ENCODE results near the gene ARHGAP24. TPM values are rescaled to one million over a fixed set of nuclear protein-coding genes. Genes with fewer than 3 reads are reported as not detected.
"Not testable (repeated sequence)": the region's sequence is repeated elsewhere in the genome, so short reads cannot be mapped to it uniquely, and the experiment has no call there.

ARHGAP24 gene
- polyA plus RNA-seq, 1 donor = 110 TPM

DNA sequence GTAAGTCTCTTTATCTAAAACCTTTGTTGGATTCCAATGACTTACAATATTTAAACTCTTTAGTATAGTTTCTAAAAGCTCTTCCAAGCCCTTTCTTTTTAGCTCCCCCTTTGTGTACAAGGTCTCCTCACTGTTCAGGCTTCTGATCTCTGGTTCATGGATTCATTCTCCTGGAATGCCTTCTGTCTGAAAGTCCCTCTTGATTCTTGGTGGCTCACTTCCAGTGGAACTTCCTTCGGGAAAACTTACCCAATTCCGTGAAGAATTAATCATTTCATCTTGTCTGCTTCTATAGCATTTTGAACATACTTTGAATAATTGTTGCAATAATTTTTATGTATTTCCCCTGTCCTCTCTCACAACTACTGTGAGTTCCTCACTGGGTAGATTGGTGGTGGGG is 3.6 kb downstream of the ARHGAP24 start:
- DNase-seq = no peak

DNA sequence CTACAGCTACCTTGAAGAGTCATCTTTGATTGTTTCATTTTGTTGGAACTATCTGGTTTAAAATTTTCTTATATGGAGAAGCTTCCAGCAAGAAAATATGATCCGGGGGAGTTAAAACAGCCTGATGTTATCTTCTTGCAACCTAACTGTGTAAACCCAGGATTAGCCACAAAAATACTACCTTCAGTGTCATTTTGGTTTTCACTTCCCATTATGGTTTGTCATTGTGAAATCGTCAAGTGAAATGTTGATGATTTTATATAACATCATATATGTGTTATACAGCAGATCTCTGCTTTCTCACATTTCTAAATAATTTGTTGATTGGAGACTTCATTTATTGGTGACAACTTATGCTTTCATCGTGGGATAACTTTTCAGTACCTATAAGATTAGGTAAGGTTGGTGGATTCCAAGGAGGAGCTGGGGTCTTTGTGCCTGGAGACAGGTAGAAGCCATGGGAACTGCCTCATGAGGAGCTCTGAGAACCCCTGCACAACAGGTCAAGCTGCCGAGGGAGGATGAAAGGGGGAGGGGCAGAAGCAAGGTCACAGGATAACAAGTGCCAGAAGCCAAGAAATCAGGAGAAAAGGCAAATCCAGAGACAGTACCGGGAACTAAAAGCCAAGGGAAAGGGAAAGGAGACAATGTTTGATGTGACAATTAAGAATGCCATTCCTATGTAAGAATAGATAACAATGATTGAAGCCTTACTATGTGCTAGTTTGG is 7.2 kb downstream of the ARHGAP24 start:
- DNase-seq = no peak

DNA sequence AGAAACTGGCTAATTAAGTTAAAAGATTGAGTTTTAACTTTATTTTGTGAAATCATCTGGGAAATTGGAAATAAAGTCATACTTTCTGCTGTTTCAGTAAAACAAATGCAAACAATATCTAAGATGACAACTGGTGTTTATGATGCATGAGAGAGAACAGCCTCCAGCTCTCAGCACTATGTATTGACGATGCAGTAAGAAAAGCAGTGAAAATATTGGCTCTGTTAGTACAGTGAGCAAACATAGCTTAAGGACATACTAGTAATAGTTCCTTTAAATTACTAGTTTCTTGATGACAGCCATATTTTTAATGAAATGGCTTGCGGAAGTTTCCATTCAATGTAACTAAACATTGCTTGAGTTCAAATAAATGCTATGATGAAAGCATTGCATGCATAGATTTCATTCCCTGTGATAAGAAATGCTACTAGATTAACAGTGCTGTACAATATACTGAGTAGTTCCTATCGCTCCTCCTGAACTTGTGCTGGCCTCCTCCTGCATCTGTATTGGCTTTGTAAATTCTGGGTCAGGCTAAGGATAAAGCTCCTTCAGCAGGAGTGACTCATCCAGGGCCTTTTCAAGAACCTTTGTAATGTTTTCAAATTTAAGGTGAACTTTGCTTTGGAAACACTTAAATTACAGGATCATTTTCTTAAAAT is 11.6 kb downstream of the ARHGAP24 start:
- no peak for DNase-seq

DNA sequence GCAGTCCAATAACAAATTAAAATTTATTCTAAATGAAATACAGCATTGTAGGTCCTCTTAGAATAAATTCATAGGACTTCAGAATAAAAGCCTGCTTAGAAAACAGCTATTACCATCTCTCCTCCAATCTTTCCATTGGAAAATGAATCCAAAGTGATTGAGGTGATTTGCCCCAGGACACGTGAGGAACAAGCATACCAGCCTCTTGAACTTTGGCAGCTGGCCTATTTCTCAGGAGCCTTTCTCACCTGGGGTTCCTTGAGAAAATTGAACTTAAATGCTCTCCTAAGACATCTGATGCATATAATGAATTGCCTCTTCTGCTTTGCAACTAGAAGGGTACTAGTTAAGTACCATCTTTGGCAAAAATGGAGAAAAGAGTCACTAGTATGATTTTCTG is 13.5 kb downstream of the ARHGAP24 start:
- no peak for DNase-seq

DNA sequence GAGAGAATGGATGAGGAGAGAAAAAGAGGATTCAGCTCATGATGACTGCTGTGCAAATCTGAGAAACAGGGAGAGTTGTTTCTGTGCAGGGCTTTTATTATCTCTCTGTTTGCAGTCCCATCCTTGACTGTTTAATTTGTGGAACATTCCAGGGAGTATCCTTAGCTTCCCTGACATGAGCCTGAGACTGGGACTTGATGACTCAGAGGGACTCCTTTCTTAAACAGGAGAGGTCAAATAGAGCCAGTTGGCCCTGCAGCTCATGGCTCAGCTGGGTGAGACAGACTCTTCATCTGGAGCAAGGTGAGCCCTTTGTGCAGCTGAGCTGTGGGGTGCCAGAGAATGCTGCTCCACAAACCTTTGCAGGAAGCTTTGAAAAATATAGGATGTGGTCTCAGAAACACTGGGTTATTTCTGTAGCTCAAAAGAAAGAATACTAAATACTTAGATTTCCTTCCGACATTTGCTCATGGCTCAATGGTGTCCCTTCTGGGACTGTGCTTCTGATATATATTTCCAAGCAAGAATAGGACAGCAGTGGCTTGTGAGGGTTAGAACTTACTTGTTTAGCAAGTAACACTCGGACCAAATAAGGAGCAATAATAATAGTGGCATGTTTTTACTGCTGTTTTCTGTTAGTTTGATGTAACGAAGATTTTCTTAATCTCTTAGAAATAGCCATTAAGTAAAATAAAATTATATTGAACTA is 14.5 kb downstream of the ARHGAP24 start:
- no peak for DNase-seq

DNA sequence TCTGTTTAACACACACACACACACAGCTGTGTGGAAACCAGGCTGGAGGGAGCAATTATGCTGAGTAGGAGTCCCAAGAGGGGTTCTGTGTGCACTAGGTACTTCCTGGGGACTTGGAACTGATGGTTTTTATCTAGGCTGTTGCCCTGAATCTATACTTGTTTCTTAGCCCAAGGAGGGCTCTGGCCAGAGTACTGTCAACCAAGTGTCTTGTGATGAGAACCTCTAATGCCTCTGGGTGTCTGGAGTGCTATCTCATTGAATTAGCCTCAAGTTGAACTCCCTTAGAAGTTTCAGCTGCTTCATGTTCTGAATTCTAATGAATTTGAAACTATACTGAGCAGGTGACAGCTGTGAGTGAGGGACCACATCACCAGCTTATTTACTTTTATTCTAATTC is 16.6 kb downstream of the ARHGAP24 start:
- DNase-seq = no peak

DNA sequence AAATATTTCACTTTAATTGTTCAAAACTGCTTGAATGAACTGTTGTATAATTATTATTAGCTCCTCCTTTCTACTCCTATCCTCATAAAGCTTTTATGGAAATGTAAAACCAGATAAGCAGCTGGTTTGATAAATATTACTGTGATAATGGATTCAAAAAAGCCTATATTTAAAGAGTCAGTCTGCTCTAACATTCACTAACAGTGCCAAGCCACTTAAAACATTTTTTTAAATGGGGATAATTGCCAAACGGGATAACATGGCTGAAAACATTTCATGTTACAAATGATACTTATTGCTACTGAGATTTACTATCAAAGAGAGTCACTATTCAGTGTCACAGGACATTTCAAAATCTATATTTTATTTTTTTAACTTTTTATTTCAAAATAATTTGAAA is 17.4 kb downstream of the ARHGAP24 start:
- no peak for DNase-seq

DNA sequence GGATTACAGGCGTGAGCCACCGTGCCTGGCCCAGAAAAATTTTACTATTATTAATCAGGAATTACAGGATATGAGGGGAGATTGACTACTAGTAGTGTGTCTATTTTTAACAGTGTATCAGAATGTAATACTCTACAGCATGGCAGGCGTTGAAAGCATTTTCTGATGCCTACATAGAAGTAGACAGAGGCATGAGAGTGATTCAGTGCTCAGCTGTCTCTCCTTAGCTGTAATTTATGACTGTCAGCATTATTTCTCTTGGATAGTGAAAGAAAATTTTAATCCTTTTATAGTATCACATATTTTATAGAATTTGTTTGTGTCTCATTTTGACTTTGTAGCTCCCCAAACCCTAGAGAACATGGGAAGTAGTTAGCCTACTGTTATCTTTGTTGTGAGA is 20.7 kb downstream of the ARHGAP24 start:
- DNase-seq = no peak

DNA sequence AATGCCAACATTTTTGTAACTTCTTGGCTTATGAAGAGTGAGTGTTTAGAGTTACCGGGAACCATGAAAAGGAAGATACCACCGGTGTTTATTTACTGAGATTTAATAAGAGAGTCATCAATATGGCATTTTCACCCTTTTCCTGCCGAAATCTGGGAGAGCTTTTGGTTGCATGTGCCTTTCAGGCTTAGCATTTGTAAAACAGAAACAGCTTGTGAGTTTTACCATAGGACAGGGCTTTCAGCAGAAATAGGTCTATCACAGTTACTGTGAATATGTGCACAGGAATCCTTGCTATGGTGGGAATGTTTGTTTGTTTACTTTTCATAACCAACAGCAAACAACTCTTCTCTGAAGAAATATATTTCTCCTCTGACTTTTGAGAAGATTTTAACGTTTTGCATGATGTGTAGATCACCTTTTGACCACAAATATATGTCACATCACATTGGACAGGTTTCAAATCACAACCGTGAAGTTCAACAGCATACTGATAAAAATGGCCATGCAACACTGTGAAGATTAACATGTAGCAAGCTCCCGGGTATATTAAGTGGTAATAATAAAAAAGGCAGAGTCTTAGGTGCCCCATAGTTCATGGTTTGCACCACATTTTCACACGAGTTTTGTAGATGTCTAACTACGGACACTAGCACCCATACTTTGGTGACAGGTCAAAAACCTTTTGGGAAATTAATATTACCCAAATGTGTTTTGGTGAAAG is 21.3 kb downstream of the ARHGAP24 start:
- DNase-seq = no peak

DNA sequence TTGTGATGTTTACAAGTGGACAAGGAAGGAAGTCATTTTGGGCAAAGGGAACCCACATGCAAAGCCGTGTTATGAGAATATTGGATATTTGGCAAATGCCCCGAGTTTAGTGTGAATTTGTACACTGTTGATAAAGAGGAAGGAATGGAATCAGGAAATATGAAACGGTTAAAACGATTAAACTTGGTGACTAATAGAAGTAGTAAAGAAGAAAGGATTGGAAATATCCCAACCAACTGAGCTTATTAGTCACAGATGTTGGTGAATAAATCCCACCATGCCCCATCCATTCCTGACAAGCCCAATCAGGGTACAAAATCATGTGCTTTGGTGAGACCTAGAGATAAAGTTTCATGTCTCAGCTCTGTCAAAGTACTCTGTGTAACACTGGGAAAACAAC is 22.0 kb downstream of the ARHGAP24 start:
- no peak for DNase-seq

DNA sequence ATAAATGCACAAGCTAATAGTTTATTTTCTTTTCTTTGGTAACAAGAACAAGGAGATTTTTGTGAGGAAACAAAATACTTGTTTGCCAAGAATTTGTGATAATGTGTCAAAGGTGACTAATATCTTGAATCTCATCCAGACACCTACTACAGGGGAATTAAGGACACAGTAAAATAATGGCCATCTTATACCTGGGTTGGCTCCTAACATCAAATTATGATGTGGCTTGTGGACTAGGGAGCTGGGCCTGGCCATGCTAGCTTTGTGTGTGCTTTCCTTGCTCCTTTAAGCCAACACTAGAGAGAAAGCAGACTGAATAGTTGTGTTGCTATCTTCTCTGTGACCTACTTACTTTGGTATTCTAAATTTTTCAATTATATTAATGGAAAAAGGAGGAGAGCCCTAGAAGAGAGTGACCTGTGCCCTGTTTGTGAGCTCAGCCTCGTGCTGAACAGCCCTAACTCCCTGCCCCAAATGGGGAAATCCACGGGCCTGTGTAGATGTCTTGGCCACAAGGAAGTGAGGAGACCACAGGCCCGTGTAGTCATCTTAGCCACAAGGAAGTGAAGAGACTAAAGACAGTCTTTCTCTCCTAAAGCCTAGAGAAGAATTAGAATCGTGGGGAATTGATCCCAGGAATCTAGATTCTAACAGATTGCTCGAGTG is 23.3 kb downstream of the ARHGAP24 start:
- DNase-seq = no peak

DNA sequence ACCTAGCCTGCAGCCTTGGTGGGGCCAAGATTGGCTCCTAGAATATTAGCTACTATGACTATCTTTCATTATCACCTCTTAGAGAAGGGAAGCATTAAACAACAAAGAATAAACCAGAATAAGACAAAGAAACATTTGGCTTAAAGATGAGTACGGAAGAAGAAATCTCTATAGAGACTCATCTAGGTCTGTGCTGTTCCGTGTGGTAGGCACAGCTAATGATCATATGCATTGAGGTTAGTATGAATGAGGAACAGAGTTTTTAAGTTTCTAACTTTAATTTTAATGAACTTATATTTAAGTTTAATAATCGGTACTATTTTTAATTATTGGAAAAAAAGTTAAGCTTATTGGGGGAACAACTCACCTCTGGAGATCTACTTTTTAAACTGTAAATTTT is 24.6 kb downstream of the ARHGAP24 start:
- DNase-seq = no peak

DNA sequence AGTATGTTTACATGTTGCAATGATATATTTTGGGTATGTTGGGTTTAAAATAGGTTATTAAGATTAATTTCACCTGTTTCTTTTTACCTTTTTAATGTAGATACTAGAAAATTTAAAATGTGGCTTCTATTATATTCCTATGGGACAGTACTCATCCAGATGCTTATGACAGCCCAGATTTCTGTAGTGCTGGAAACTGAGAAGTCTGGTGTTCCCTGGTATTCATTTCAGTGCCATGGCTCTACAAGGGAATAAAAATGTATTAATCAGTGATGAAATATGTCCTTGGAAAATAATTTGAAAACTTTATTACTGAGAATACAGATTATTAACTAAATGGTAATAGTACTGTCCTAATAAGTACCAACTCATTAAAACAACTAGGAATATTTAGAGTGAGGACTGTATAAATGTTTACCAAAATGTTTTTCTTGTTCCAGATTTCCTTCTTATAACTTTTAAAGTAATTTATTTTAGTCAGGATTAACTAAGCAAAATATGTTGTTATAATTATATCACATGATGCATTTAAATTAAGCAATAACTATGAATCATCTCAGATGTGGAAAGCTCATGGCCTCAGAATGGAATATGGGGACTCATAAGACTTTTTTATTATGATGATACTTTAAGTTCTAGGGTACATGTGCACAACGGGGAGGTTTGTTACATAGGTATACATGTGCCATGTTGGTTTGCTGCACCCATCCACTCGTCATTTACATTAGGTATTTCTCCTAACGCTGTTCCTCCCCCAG is 25.3 kb downstream of the ARHGAP24 start:
- DNase-seq = no peak

DNA sequence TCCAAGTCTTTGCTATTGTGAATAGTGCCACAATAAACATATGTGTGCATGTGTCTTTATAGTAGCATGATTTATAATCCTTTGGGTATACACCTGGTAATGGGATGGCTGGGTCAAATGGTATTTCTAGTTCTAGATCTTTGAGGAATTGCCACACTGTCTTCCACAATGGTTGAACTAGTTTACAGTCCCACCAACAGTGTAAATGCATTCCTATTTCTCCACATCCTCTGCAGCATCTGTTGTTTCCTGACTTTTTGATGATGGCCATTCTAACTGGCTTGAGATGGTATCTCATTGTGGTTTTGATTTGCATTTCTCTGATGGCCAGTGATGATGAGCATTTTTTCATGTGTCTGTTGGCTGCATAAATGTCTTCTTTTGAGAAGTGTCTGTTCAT is 26.2 kb downstream of the ARHGAP24 start:
- not testable (repeated sequence) for DNase-seq

DNA sequence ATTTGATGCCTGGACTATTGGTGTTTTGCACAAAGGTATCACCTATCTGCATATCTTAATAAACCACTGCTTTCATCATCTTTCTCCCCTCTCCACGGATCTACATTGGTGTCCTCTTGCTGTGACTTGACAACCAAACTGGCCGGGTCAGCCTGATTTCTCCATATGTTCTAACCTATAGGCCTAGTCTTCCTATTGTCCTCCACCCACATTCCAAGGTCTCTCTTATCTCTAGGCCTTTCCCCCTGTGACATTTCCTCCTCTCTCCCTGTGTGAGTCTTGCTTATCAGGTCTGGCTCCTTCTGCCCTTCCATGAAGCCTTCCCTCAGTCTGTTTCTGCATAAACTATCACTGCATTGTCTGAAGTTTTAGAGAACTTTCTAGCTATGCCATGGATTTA is 33.7 kb downstream of the ARHGAP24 start:
- DNase-seq = no peak

DNA sequence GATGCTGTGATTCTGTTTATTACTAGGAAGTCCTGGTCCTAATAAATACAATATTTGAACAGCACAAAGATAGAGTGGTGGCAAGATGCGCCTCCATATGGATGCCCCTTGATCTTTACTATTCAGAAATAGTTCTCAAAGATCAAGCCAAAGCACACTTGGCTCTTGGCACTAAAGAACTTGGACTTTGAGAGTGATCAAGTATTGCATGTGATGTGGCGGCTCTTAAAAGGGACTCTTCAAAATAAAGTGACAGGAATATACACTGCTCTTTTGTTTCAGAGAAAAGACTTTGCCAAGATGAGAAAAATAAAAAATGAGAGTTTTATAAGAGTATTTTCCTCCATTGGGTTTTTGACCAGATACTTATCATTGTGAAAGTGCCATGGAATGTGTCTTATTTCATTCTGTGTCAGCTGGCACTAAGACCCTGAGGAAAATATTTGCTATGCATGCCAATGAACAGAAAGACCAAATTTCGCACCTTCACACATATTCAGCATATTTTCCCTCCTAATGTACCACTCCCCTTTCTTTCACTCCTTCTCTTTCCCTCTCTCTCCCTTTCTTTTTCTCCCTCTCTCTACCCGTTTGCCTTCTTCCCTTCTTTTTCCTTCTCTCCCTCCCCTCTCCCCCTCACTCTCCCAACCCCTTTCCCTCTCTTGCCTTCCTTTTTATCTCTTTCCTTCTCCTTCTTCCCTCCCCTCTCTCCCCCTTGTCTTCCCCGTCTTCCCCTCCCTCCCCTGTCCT is 35.1 kb downstream of the ARHGAP24 start:
- no peak for DNase-seq

DNA sequence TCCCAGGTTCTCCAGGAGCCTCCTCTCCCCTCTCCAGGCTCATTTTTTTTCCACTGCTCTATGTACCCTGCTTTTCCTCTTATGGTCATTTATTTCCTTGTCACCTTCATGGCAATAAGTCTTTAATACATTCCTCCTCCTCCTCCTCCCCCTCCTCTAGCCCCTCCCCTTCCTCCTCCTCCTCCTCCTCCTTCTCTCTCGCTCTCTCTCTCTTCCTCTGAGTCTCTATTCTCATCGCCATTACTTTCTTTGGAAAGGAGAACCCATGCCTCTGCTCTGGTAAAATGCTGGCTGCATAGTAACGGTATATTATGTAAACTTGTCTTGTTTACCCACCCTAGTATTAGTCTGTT is 35.7 kb downstream of the ARHGAP24 start:
- DNase-seq = no peak

DNA sequence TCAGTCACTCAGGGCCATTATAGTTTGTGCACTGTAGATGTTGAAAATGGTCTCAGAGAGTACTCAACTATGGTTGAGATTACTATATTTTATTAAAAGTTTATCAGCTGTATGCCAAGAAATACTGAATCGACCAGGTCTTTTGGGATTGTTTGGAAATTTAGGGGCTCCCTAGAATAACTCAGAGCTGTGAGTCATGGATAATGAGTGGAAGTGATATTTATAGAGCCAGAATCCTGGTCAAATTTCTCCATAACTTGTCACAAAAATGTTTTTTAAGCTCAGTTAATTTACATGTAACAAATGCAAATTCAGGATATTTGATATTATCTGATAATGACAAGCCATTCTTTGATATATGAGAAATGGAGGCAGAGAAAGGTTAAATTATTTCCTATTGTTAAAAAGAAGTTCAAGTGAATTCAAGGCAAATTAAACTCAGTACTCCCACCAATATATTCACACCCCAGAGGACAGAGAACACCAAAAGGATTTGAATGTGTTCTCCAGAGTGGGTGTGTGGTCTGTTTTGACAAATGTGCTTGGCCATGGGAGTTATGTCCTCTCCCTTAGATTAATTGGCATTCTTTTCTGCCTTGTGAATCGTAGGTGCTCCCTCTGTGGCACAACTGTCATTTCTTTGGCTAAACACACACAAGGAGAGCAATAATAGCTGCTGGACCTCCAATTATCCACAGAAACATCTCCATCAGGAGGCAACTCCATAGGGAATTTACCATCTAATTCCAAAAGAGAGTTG is 37.7 kb downstream of the ARHGAP24 start:
- no peak for DNase-seq

DNA sequence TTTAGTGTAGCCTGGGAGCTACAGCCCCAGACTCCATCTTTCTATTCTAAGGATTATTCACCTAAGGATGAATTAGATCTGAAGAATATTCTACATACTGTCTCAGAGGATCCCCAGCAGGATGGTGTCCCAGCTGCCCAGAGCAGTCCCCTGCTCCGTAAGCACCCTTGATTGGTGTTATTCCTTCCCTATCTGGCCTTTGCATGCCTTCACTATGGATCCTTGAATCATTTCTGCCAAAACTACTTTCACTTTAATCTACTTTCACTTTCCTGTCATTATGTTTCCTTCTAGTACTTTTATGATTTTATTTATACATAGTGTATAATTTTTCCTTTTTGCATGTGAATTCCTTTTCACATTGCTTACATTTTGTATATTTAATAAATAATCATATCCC is 39.2 kb downstream of the ARHGAP24 start:
- DNase-seq = no peak

DNA sequence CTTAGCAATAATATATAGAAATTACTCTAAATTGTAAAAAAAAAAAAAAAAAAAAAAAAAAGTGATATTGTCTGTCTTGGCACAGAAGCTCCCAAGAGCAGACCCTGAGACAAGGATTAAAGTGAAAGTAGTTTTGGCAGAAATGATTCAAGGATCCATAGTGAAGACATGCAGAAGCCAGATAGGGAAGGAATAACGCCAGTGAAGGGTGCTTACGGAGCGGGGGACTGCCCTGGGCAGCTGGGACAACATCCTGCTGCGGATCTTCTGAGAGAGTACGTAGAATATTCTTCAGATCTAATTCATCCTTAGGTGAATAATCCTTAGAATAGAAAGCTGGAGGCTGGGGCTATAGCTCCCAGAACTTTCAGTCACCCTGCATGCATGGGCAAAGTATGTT is 39.8 kb downstream of the ARHGAP24 start:
- DNase-seq = no peak
